Activated T-cell treated with anti-CD3 and anti-CD28 coated beads for 4 hours (primary cell): ENCODE results near the gene OR2V2.
"Not testable (repeated sequence)": the region's sequence is repeated elsewhere in the genome, so short reads cannot be mapped to it uniquely, and the experiment has no call there.

Source experiments
- DNase-seq: peaks from one replicate; pipeline ENCODE4 v3.0.0-alpha.2; 2020

Gene OR2V2

GRCh38 chr5:181146927-181147636 is at the start of gene OR2V2:
Gene OR2V2, plus strand, starts transcription at chr5:181147586. Its CDS starts 7,357 bp downstream, at chr5:181154943.
- not testable (repeated sequence) for DNase-seq

- DNase-seq = not testable (repeated sequence)
Measured at GRCh38 chr5:181097759-181098491, 49.5 kb upstream of the OR2V2 start.

GRCh38 chr5:181098762-181099601 is 48.4 kb upstream of the OR2V2 start:
- no peak for DNase-seq

GRCh38 chr5:181099602-181100086 is 47.7 kb upstream of the OR2V2 start:
- no peak for DNase-seq

GRCh38 chr5:181100121-181100875 is 47.1 kb upstream of the OR2V2 start:
- DNase-seq = no peak

GRCh38 chr5:181101030-181101641 is 46.2 kb upstream of the OR2V2 start:
- DNase-seq = not testable (repeated sequence)

GRCh38 chr5:181101930-181102674 is 45.3 kb upstream of the OR2V2 start:
- DNase-seq = not testable (repeated sequence)

- not testable (repeated sequence) for DNase-seq
Measured at GRCh38 chr5:181104259-181104568, 43.2 kb upstream of the OR2V2 start.

- not testable (repeated sequence) for DNase-seq
Measured at GRCh38 chr5:181104606-181105390, 42.6 kb upstream of the OR2V2 start.

GRCh38 chr5:181105391-181106025 is 41.9 kb upstream of the OR2V2 start:
- DNase-seq = no peak

- DNase-seq = no peak
Measured at GRCh38 chr5:181107699-181108098, 39.7 kb upstream of the OR2V2 start.

- DNase-seq = no peak
Measured at GRCh38 chr5:181108578-181109165, 38.7 kb upstream of the OR2V2 start.

GRCh38 chr5:181109489-181110013 is 37.8 kb upstream of the OR2V2 start:
- no peak for DNase-seq

- DNase-seq = no peak
Measured at GRCh38 chr5:181111010-181111409, 36.4 kb upstream of the OR2V2 start.

- no peak for DNase-seq
Measured at GRCh38 chr5:181112476-181112875, 34.9 kb upstream of the OR2V2 start.

GRCh38 chr5:181113572-181113971 is 33.8 kb upstream of the OR2V2 start:
- DNase-seq = not testable (repeated sequence)

GRCh38 chr5:181114284-181114843 is 33.0 kb upstream of the OR2V2 start:
- DNase-seq = no peak

- DNase-seq = no peak
Measured at GRCh38 chr5:181114844-181115778, 32.3 kb upstream of the OR2V2 start.
